WTC11 (cell line): ENCODE results near the gene B4GALT3.

ENCODE experiments used
- AFF4 ChIP-seq: sonication (generic); formaldehyde crosslinking; IDR thresholded peaks from 2 replicates; pipeline ENCODE4 v1.8.1; 2023; ENCODE audit warnings: mild to moderate bottlenecking, missing genetic modification reagents, borderline replicate concordance
- CBFB ChIP-seq: sonication (generic); formaldehyde crosslinking; IDR thresholded peaks from 2 replicates; pipeline ENCODE4 v1.8.1; 2022; ENCODE audit warnings: mild to moderate bottlenecking, low read depth, missing genetic modification reagents
- CTCF ChIP-seq: fragments of 200-600 bp; IDR thresholded peaks from 2 replicates; pipeline ENCODE4 v1.8.0; 2022; ENCODE audit warnings: antibody characterized with exemption
- FOXJ3 ChIP-seq: sonication (generic); formaldehyde crosslinking; IDR thresholded peaks from 2 replicates; pipeline ENCODE4 v1.9.0; 2021; ENCODE audit warnings: missing genetic modification reagents, mild to moderate bottlenecking, borderline replicate concordance
- FOXP1 ChIP-seq: sonication (generic); formaldehyde crosslinking; IDR thresholded peaks from 2 replicates; pipeline ENCODE4 v1.8.0; 2022; ENCODE audit warnings: missing genetic modification reagents, mild to moderate bottlenecking, moderate library complexity, borderline replicate concordance
- GABPB1 ChIP-seq: sonication (generic); formaldehyde crosslinking; IDR thresholded peaks from 2 replicates; pipeline ENCODE4 v1.8.1; 2023; ENCODE audit warnings: mild to moderate bottlenecking, missing genetic modification reagents
- JUN ChIP-seq: sonication (generic); formaldehyde crosslinking; IDR thresholded peaks from 2 replicates; pipeline ENCODE4 v1.8.0; 2023; ENCODE audit warnings: mild to moderate bottlenecking, missing genetic modification reagents
- NR2C2 ChIP-seq: sonication (generic); formaldehyde crosslinking; IDR thresholded peaks from 2 replicates; pipeline ENCODE4 v1.8.0; 2022; ENCODE audit warnings: mild to moderate bottlenecking, missing genetic modification reagents
- SOX15 ChIP-seq: fragments of 250-450 bp; sonication (Bioruptor Pico); IDR thresholded peaks from 2 replicates; pipeline ENCODE4 v1.9.0; 2021; ENCODE audit warnings: mild to moderate bottlenecking
- STAT6 ChIP-seq: sonication (generic); formaldehyde crosslinking; conservative IDR thresholded peaks from 2 replicates; pipeline ENCODE4 v1.8.1; 2023; ENCODE audit warnings: mild to moderate bottlenecking, low read depth, missing genetic modification reagents, moderate library complexity
- TCF7 ChIP-seq: sonication (generic); formaldehyde crosslinking; IDR thresholded peaks from 2 replicates; pipeline ENCODE4 v1.8.0; 2022; ENCODE audit warnings: mild to moderate bottlenecking, low read depth, missing genetic modification reagents, moderate library complexity
- TEAD4 ChIP-seq: sonication (generic); formaldehyde crosslinking; IDR thresholded peaks from 2 replicates; pipeline ENCODE4 v1.8.0; 2022; ENCODE audit warnings: mild to moderate bottlenecking, missing genetic modification reagents

- no peak for TF ChIP-seq CTCF
- TF ChIP-seq GABPB1 (CRISPR knock-in tag) = no peak
- no peak for TF ChIP-seq TEAD4 (CRISPR knock-in tag)
- no peak for TF ChIP-seq SOX15 (CRISPR knock-in tag)
- no peak for TF ChIP-seq FOXP1 (CRISPR knock-in tag)
- TF ChIP-seq STAT6 (CRISPR knock-in tag) = no peak
- no peak for TF ChIP-seq JUN (CRISPR knock-in tag)
- TF ChIP-seq TCF7 = no peak
- TF ChIP-seq FOXJ3 = no peak
- no peak for TF ChIP-seq NR2C2
- TF ChIP-seq CBFB (CRISPR knock-in tag) = no peak
- no peak for TF ChIP-seq AFF4 (CRISPR knock-in tag)
These were observed 13.5 kb downstream of the B4GALT3 start for GRCh38 chr1:161163793-161164192.
